Activated CD8-positive, alpha-beta memory T cell treated with anti-CD3 and anti-CD28 coated beads, Interleukin-2, amount 50 U/mL, for 4 hours (primary cell): ENCODE results near the gene CAMK2B.

Experiments
- DNase-seq: peaks from one replicate; pipeline ENCODE4 v3.0.0-alpha.2; 2020

CAMK2B gene

DNA sequence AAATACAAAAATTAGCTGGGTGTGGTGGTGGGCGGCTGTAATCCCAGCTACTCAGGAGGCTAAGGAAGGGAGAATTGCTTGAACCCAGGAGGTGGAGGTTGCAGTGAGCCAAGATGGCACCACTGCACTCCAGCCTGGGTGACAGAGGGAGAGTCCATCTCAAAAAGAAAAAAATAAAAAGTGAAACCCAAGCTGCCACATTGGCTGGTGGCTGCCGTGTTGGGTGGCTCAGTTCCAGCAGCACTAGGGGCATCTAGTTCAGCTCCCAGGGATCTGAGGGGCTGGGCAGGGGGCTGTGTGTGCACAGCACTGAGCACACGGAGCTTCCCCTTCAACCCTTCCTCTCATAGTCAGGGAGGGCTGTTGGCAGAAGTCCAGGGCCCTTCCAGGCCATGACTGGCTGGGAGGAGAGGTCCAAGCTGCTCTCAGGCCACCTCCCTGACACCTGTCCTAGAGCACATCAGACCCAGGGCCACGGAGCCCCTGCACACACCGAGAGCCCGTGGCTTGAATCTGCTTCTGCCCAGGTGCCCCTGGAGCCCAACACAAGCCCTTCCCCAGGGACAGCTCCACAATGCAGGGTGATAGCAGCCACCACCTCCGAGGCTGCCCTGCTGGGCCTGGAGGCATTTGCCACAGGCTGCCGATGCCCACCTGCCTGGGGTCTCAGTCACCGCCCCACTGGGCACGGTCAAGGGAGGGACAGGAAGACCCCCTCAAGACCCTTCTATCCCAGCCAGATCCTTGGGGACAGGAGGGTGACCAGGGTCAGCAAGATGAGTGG is 77.3 kb downstream of the CAMK2B start:
- DNase-seq = no peak

GRCh38 chr7:44246396-44247113 is 78.8 kb downstream of the CAMK2B start:
- DNase-seq = no peak

DNA sequence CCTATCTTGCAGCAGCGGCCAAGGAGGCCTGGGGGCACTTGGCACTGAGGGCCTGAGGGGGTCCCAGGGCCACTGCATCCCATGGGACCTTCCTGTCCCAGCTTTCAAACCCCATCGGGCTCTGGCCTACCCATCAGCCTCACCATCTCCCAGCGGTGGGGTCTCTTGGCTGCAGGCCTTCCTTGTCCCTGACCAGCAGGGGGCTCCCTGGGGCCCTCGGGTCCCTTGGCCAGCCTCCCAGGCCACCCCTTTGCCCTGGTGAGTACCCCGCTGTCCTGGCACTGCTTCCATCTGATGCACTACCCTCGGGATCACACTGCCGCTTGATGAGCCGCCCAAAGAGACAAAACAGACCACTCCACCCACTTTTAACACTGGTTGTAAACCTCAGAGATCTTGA is 81.1 kb downstream of the CAMK2B start:
- DNase-seq = peak; percentile 27

- DNase-seq = no peak
These were observed 83.3 kb downstream of the CAMK2B start for GRCh38 chr7:44242091-44242490.

- DNase-seq = peak; percentile 51
These were observed 84.3 kb downstream of the CAMK2B start for GRCh38 chr7:44240983-44241510.

- no peak for DNase-seq
These were observed 85.0 kb downstream of the CAMK2B start for GRCh38 chr7:44240376-44240775.

DNA sequence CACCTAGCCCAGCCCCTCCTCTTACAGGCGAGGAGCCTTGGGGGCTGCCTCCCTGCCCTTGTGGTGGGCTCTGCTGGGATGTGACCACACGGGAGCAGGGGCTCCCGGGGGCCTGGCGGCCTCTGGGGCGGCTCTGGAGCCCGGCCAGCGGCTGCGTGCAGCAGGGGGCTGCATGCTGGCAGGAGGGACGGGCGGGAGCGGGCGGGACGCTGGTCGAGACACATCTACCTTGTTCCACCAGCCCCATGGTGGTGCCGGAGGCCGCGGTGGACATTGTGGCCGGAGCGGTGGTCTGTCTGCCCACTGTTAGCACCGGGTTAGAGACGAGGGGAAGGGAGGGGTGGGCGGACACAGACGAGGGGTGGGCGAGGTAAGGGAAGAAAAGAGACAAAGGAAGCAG is 86.0 kb downstream of the CAMK2B start:
- DNase-seq = no peak

DNA sequence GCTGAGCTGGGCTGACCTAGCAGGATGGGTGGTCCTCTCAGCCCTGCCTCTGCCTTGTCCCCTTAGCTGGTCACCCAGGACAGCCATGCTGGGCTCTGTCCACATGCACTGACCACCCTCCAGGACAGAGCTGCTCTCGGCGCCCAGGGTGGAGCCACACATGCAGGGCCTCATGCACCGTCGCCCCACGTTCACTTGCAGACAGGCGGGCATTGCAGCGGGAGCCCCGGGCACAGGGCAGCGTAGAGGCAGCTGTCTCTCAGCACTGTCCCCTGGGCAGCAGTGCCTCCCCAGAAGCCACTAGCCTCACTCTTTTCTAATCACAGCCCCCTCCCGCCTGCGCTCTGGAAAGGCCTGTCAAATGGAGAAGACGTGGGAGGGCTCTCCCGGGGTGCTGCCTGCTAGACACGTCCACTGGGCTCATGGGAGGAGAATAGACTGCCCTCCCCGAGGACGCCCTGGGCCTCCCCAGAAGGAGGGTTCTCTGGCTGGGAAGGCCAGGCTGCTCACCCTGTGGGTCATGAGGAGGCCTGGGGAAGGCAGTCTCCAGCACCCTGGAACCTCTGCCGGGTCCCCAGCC is 87.2 kb downstream of the CAMK2B start:
- no peak for DNase-seq

- DNase-seq = no peak
These were observed 87.7 kb downstream of the CAMK2B start for GRCh38 chr7:44237696-44238095.

DNA sequence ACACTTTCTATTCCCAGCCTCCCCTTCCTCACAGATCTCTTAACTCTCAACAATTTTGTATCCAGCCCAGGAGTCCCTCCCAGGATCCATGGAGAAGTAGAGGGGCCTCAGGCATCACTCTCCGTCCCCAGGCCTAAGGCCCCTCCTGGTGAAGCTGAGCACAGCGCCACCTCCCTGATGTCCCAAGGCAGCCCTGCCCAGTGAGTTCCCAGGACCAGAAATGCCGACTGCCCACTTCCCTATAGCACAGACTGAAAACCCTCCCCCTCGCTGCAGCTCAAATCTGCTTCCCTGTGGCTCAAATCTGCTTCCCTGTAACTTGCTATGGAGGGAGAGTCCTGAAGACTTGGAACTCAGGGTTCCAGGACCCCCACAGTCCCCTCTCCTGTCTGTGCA is 89.1 kb downstream of the CAMK2B start:
- no peak for DNase-seq

DNA sequence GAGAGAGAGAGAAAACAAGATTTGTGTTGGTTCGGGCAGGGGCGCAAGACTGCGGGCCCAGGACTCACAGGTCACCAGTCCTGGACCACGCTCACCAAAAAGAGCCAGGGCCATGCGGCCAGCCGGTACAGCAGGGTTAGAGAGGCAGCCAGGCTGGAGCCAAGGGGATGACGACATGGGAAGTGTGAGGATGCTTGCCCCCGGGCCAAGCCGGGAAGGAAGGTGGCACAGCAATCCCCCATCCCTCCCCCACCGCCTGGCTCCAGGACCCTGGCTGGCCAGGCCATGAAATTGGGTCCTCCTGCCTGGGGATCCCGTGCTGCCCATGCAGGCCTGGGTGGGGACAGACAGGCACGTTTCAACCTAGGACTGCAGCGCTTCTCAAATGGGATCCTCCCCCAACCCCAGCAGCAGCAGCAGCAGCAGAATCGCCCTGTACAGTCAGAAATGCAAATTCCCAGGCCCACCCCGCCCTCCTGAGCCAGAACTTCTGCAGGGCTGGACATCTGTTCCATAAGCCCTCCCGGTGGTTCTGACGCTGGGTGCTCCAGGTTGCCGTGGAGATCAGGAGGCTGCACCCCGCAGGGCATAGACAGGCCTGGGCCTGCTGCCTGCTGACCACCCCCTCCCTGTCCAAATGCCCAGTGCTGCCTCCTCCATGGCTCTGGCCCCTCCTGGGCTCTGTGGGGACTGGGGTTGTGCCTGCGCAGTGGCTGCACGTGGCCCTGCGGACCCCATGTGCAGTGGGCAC is 89.6 kb downstream of the CAMK2B start:
- no peak for DNase-seq

- no peak for DNase-seq
These were observed 90.3 kb downstream of the CAMK2B start for GRCh38 chr7:44235066-44235465.

GRCh38 chr7:44232901-44233715 is 92.3 kb downstream of the CAMK2B start:
- DNase-seq = no peak

- DNase-seq = no peak
These were observed 93.0 kb downstream of the CAMK2B start for GRCh38 chr7:44232396-44232795.

- no peak for DNase-seq
These were observed 94.3 kb downstream of the CAMK2B start for GRCh38 chr7:44231088-44231487.

DNA sequence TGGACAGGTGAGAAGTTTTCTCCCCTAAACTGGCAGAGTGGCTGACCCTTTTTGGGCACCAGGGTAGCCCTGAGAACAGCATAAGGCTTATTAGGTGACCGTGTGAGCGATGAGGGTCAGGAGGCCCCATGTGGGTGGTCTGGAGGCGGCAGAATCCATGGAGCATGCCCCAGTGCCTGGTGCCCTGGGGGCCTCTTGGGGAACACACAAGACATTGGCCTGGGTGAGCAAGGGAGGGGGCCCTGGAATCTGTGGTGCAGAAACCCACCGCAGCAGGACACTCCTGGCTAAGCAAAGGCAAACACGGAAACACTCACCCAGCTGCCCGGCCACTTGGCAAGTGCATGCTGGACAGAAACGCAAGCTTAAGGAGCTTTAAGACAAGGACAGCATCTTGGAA is 95.1 kb downstream of the CAMK2B start:
- DNase-seq = no peak

DNA sequence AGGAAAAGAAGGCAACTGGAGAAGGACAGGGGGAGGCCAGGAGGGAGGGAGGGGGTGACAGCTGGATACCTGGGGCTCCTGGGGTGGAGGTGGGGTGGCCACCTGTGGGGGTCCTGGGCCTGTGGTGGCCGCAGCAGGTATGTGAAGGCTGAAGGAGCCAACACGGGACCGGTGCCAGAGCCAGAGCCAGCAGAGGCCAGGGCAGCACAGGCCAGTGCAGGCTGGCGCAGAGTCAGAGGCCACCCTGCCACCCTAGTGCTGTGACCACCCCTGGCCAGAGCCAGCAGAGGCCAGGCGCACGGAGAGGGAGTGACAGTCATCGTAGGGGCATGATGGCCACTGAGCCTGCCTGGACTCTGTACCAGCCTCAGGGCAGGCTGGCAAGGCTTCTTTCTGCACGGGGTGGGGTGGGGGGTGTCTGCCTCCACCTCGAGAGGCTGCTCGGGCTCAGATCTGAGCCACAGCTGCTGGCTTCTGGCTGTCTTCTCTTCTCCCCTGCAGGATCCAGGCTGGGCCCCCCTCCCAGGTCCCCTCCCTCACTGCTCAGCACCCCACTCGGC is 95.8 kb downstream of the CAMK2B start:
- no peak for DNase-seq

DNA sequence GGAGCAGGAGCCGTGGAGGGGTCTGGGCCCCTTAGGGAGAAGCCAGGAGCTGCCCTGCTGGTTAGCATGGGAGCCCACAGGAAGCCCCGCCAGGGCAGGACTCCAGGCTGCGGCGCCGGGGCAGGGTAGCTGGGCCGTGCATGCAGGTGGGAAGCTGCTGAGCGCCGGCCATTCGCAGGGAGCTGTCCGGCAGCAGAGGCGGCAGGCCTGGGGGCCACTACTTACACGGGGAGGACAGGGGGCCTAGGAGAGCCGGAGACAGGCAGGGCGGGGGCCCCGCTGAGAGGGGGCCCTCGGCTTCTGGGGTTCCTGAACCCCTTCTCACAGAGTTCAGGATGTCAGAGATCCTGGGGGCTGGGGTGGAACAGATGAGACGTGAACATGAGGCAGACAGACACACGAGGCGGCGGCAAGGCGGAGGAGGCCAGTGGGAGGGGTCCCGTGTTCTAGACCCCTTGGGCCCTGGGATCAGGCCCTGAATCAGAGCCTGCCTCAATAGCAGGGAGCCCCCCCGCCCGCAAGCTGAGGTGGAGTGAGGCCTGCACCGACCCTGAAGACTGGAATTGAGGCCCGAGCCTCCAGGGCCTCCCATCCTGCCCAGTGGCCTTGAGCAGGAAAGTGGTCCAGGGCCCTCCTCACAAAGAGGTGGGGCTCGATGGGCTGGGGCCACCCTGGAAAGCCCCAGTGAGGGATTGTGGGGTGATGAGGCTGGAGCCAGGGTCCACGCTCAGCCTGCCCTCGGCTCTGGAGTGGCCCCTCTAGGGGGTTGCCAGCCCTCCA is 96.6 kb downstream of the CAMK2B start:
- DNase-seq = no peak

DNA sequence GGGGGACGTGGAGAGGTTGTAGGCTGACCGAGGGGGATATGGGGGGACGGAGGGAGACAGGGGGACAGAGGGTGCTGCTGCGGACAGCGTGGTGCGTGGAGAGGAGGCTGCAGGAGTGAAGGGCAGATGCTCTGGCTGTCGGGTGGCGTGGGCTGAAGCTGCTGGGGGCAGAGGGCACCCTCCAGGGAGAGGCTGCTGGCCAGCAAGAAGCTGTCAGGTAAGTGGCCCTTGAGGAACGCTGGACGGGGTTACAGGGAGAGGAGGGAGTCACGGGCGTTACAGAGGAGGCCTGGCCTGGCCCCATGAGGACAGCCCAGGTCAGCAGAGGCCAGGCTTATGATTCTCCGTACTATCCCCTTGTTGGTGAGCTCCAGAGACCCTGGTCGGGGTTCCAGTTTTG is 97.5 kb downstream of the CAMK2B start:
- DNase-seq = no peak

- no peak for DNase-seq
These were observed 99.0 kb downstream of the CAMK2B start for GRCh38 chr7:44226396-44226753.
